Upper lobe of left lung (tissue), 6 donors: Measurements from ENCODE around the gene PAX5. TPM values are rescaled to one million over a fixed set of nuclear protein-coding genes. Genes with fewer than 3 reads are reported as not detected.

Experiments used
- ATAC-seq, 2 donors: fragments of 200-7000 bp; cut with Tn5 transposase; one replicate each; pipeline ENCODE4 v1.9.1; 2022; ENCODE audit warnings: mild to moderate bottlenecking in 2 of 2, moderate library complexity in 2 of 2; ENCODE audit not compliant: low FRiP score in 2 of 2
- DNase-seq, 2 donors: peaks; one replicate each; pipeline ENCODE4 v3.0.0-alpha.2; 2019 to 2020
- H3K27ac ChIP-seq, 4 donors: fragments of 200-600 bp; sonication (generic); one replicate each; pipeline ENCODE4 v1.5.1; 2016 to 2019
- H3K27me3 ChIP-seq, 4 donors: fragments of 200-600 bp; sonication (generic); one replicate each; pipeline ENCODE4 v1.5.1; 2017 to 2019
- H3K36me3 ChIP-seq, 4 donors: fragments of 200-600 bp; sonication (generic); one replicate each; pipeline ENCODE4 v1.5.1; 2016 to 2019
- H3K4me1 ChIP-seq, 4 donors: fragments of 200-600 bp; sonication (generic); one replicate each; pipeline ENCODE4 v1.5.1; 2018 to 2019
- H3K4me3 ChIP-seq, 4 donors: fragments of 200-600 bp; sonication (generic); one replicate each; pipeline ENCODE4 v1.5.1; 2017 to 2019; ENCODE audit warnings: mild to moderate bottlenecking in 2 of 4, moderate library complexity in 1 of 4
- H3K9me3 ChIP-seq, 4 donors: fragments of 200-600 bp; sonication (generic); one replicate each; pipeline ENCODE4 v1.5.1; 2018 to 2019
- EP300 ChIP-seq, 4 donors: sonication (generic); formaldehyde crosslinking; IDR thresholded peaks; one replicate each; pipeline ENCODE4 v1.5.1; 2017; ENCODE audit warnings: antibody characterized with exemption in 4 of 4, control low read depth in 2 of 4
- POLR2A ChIP-seq, 4 donors: fragments of 450-650 bp; IDR thresholded peaks; one replicate each; pipeline ENCODE4 v1.5.1; 2016 to 2017; ENCODE audit warnings: antibody characterized with exemption in 4 of 4, mild to moderate bottlenecking in 2 of 4
- POLR2AphosphoS5 ChIP-seq, 2 donors: sonication (generic); formaldehyde crosslinking; IDR thresholded peaks; one replicate each; pipeline ENCODE4 v1.5.1; 2017; ENCODE audit warnings: antibody characterized with exemption in 2 of 2
- WGBS, 2 donors: methylation state at CpG; one replicate each; pipeline ENCODE4 v1.1.5; 2017 to 2018; 5-methylcytosine and 5-hydroxymethylcytosine counted together
- total RNA-seq, 6 donors: library from RNA; depleted of rRNA in 4 of 6; stranded (reverse); fragments of >200 nt in 4 of 6; gene quantifications; one replicate each; pipeline versions ENCODE4 v1.1.0 to v1.2.1, GENCODE V29; 2016 to 2021
- TF ChIP-seq, protein P1 (sequence below), 6 experiments: fragments of 450-650 bp in 4 of 6; fragments of 200-600 bp in 2 of 6; sonication (generic) in 2 of 6; IDR thresholded peaks; one replicate each; pipeline ENCODE4 v1.5.1; 2016 to 2019; ENCODE audit warnings: antibody characterized with exemption in 6 of 6
- donor health status: DM: no; HTN: no; CAD: no; lungs with moderate emphysema.
- donor health status: DM: no; HTN: yes; CAD: no; lungs with severe emphysema.

PAX5 gene
- total RNA-seq, 6 donors from 2014 or later, result under 0.01 to 0.64 (median 0.43) TPM; not detected in 1

DNA sequence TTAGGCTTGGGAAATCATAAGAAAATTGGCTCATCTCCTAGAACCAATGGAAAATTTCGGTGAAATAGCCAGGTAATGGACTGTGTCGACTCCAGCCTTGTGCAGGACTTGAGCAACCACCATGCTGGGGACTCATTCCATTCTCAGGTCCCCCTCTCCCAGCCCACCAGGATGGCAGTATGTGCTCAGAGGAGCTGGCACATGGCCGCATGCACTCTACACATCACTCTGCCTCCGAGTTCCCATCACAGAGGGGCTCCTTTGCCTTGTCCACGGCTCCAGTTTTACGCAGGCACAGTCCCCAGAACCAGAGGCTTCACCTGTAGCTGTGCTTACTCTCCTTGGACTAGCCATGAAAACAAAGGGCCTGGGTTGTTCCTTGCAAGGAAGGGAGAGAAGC is 149.3 kb downstream of the PAX5 start:
- Histone ChIP-seq H3K36me3 (no peaks in the 10 kb centered on the region), H3K4me1 (no peaks in the 10 kb centered on the region), H3K27ac (no peak overlapping the region), H3K4me3 (no peak overlapping the region), H3K9me3 (no peaks in the 10 kb centered on the region), H3K27me3 (no peaks in the 10 kb centered on the region)
- ATAC-seq (no peak), DNase-seq (no peak)
- WGBS, 2 donors, result 84 to 88% methylated on average over 4 to 6 of the region's 6 CpGs
- TF ChIP-seq, protein P1, sequence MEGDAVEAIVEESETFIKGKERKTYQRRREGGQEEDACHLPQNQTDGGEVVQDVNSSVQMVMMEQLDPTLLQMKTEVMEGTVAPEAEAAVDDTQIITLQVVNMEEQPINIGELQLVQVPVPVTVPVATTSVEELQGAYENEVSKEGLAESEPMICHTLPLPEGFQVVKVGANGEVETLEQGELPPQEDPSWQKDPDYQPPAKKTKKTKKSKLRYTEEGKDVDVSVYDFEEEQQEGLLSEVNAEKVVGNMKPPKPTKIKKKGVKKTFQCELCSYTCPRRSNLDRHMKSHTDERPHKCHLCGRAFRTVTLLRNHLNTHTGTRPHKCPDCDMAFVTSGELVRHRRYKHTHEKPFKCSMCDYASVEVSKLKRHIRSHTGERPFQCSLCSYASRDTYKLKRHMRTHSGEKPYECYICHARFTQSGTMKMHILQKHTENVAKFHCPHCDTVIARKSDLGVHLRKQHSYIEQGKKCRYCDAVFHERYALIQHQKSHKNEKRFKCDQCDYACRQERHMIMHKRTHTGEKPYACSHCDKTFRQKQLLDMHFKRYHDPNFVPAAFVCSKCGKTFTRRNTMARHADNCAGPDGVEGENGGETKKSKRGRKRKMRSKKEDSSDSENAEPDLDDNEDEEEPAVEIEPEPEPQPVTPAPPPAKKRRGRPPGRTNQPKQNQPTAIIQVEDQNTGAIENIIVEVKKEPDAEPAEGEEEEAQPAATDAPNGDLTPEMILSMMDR (IDR thresholded peaks at IDR 0.05), result no peak

DNA sequence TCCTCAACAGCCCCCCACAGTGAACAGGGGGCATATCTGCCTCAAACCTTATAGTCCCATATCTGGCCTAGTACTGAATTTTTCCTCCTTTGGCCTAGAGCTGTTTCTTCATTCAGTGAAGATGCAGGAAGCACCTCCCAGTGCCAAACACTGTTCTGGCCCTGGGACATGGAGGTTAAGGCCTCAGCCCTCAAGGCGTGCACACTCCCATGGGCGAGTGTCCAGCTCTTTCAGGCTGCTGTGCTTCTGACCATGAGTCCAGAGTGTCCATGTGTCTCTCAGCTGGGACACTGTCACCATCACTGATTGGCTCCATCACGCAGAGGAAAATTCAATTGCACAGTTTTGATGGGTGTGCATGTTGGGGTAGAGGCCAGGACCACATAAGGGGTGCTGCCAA is 151.5 kb downstream of the PAX5 start:
- Histone ChIP-seq H3K27me3 (no peaks in the 10 kb centered on the region), H3K4me1 (no peaks in the 10 kb centered on the region), H3K27ac (no peak overlapping the region), H3K4me3 (no peak overlapping the region), H3K36me3 (no peaks in the 10 kb centered on the region), H3K9me3 (no peaks in the 10 kb centered on the region)
- peak in 1 of 2 donors; percentile 5 for ATAC-seq
- no peak for DNase-seq
- 71 to 76% methylated on average over 3 of the region's 3 CpGs for WGBS, 2 donors
- TF ChIP-seq EP300 (IDR thresholded peaks at IDR 0.05) (no peak), POLR2A (IDR thresholded peaks at IDR 0.05) (no peak), POLR2AphosphoS5 (IDR thresholded peaks at IDR 0.05) (no peak)
- TF ChIP-seq, protein P1 (IDR thresholded peaks at IDR 0.05), result no peak

DNA sequence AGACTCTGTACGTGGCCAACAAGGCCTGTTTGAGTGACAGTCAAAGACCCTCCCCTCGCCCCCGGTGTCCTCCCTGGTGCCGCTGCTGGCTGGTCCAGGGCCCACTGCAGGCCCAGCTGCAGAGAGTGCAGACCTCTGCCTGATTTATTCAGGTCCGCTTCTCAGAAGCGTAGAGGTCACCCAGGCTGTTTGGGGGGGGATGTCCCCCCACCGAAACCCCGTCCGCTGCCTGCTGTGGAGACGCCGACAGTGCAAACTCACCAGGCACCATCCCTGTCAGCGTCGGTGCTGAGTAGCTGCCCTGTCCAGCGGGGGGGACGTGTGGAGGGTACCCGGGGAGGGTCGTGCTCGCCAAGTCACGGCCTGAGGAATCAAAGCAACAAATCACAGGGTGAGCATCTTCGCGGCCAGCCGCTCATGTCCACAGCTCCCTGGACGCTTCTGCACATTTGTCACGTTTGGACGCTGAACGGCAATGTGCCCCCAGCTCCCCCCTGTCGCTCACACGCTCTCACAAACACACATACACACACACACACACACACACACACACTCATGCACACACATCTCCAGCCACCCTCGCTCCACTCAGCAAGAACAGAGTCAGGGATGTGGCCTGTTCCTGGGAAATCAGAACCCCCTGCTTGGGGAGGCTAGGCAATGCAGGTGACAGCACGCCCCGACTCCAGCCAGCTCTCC is 152.2 kb downstream of the PAX5 start:
- DNase-seq (no peak), ATAC-seq (no peak)
- H3K27ac ChIP-seq, result no peak overlapping the region
- no peak overlapping the region for H3K4me3 ChIP-seq
- no peaks in the 10 kb centered on the region for H3K27me3 ChIP-seq
- no peaks in the 10 kb centered on the region for H3K9me3 ChIP-seq
- H3K4me1 ChIP-seq, result no peaks in the 10 kb centered on the region
- TF ChIP-seq POLR2A (IDR thresholded peaks at IDR 0.05), result no peak
- TF ChIP-seq, protein P1 (IDR thresholded peaks at IDR 0.05), result no peak
- no peak for TF ChIP-seq POLR2AphosphoS5 (IDR thresholded peaks at IDR 0.05)
- no peak for TF ChIP-seq EP300 (IDR thresholded peaks at IDR 0.05)
- 62 to 77% methylated on average over 15 to 27 of the region's 31 CpGs for WGBS, 2 donors
- no peaks in the 10 kb centered on the region for H3K36me3 ChIP-seq

DNA sequence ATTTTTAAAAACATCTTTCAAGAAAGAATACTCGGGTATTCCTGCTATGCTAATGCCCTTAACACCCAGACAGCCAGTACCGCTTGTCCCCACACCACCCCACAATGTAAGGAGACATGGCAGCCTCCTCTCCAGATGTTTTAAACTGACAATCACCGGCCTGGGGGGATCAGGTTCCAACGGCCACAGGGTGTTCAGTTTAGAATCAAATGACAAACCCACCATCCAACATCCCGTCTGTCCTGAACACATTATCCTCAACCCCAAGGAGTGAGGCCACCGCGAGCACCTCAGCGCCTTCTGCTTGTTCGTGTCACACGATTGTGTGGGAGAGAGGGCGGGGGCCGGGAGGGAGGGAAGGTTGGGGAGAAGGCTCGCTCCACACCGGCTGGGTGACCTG is 152.8 kb downstream of the PAX5 start:
- 82 to 83% methylated on average over 11 to 14 of the region's 14 CpGs for WGBS, 2 donors
- no peaks in the 10 kb centered on the region for H3K9me3 ChIP-seq
- TF ChIP-seq POLR2A (IDR thresholded peaks at IDR 0.05) (no peak), EP300 (IDR thresholded peaks at IDR 0.05) (no peak), POLR2AphosphoS5 (IDR thresholded peaks at IDR 0.05) (no peak)
- TF ChIP-seq, protein P1 (IDR thresholded peaks at IDR 0.05), result no peak
- no peak for DNase-seq
- no peaks in the 10 kb centered on the region for H3K27me3 ChIP-seq
- no peak overlapping the region for H3K4me3 ChIP-seq
- ATAC-seq, result no peak
- no peak overlapping the region for H3K27ac ChIP-seq
- H3K36me3 ChIP-seq, result no peaks in the 10 kb centered on the region
- no peaks in the 10 kb centered on the region for H3K4me1 ChIP-seq

DNA sequence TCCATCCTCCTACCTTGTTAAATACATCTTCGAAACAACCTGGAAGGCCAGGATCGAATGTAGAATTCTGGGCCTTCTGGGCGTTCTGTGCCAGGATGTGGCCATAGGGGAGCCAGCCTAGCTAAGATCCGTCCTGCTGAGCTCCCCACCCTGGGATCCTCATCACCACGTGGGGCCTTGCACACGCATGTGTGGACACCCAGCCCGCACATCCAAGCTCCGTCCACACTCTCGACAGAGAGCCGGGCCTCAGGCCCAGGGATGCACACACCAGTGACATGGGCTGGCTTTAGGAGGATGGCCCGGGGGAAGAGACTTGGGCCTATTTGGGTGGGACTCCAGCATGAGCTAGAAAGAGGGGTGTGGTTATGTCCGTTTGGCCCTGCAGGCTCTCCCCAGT is 154.0 kb downstream of the PAX5 start:
- Histone ChIP-seq H3K27me3 (no peaks in the 10 kb centered on the region), H3K36me3 (no peaks in the 10 kb centered on the region), H3K4me1 (no peaks in the 10 kb centered on the region), H3K27ac (no peak overlapping the region), H3K4me3 (no peak overlapping the region), H3K9me3 (no peaks in the 10 kb centered on the region)
- TF ChIP-seq EP300 (IDR thresholded peaks at IDR 0.05) (no peak), POLR2AphosphoS5 (IDR thresholded peaks at IDR 0.05) (no peak), POLR2A (IDR thresholded peaks at IDR 0.05) (no peak)
- TF ChIP-seq, protein P1 (IDR thresholded peaks at IDR 0.05), result no peak
- 90 to 92% methylated on average over 12 of the region's 12 CpGs for WGBS, 2 donors
- DNase-seq (no peak), ATAC-seq (no peak)
